ENCODE results near the gene CMTM3. TPM values are rescaled to one million over a fixed set of nuclear protein-coding genes. Genes with fewer than 3 reads are reported as not detected.

The CMTM3 gene
- total RNA-seq, 1 experiment from 2014 or later: 25.5 TPM

- no peak for TF ChIP-seq CTCF (IDR thresholded peaks at IDR 0.05; ENCODE audit: insufficient read depth in 1 of 2, low read depth in 1 of 2, low read length in 1 of 2, severe bottlenecking in 1 of 2, unreplicated experiment in 1 of 2)
- Histone ChIP-seq H3K4me1 (no peaks in the 10 kb centered on the region), H3K36me3 (ENCODE audit: control insufficient read depth, insufficient read depth, low read length) (peaks cover 1% of the 10 kb centered on the region; the same call in 1 of the 2 replicates), H3K27me3 (replicated peaks; ENCODE audit: control insufficient read depth, insufficient read depth, low read length) (no peaks in the 10 kb centered on the region), H3K9me3 (no peaks in the 10 kb centered on the region), H3K4me3 (ENCODE audit: low read depth, low read length) (no peak overlapping the region)
- H3K9me3 Mint-ChIP-seq (ENCODE audit: unreplicated experiment): no peaks in the 10 kb centered on the region
- intact Hi-C loops (cut with micrococcal nuclease; ENCODE audit: unreplicated experiment): no loop called here
- H3K4me1 Mint-ChIP-seq (ENCODE audit: low read depth, unreplicated experiment): no peaks in the 10 kb centered on the region
- ChIA-PET CTCF (interaction anchor here (1.5 kb wide), 1 partner anchor 26 kb away, joined by 4 read pairs; no protein-coding TSS in a partner anchor), POLR2A (no interaction called here)
- BruUV-seq (replicated peaks): no TSS peak
- no peaks in the 10 kb centered on the region for H3K27me3 Mint-ChIP-seq (ENCODE audit: insufficient read depth, unreplicated experiment)
- no peak for DNase-seq
- H3K4me3 Mint-ChIP-seq (ENCODE audit: unreplicated experiment): no peak overlapping the region
- H3K36me3 Mint-ChIP-seq (ENCODE audit: insufficient read depth, unreplicated experiment): peaks cover 37% of the 10 kb centered on the region
- no peak overlapping the region for H3K27ac Mint-ChIP-seq (ENCODE audit: unreplicated experiment)
Observed at GRCh38 chr16:66635406-66635805, 30.9 kb downstream of the CMTM3 start.

- intact Hi-C loops (cut with micrococcal nuclease; ENCODE audit: unreplicated experiment): no loop called here
- Mint-ChIP-seq H3K27me3 (ENCODE audit: insufficient read depth, unreplicated experiment) (no peaks in the 10 kb centered on the region), H3K27ac (ENCODE audit: unreplicated experiment) (no peak overlapping the region), H3K36me3 (ENCODE audit: insufficient read depth, unreplicated experiment) (peaks cover 37% of the 10 kb centered on the region), H3K9me3 (ENCODE audit: unreplicated experiment) (no peaks in the 10 kb centered on the region), H3K4me1 (ENCODE audit: low read depth, unreplicated experiment) (no peaks in the 10 kb centered on the region), H3K4me3 (ENCODE audit: unreplicated experiment) (no peak overlapping the region)
- ChIA-PET POLR2A (no interaction called here), CTCF (interaction anchor here (1.5 kb wide), 1 partner anchor 27 kb away, joined by 4 read pairs; no protein-coding TSS in a partner anchor)
- no peak for DNase-seq
- Histone ChIP-seq H3K4me3 (ENCODE audit: low read depth, low read length) (no peak overlapping the region), H3K27me3 (replicated peaks; ENCODE audit: control insufficient read depth, insufficient read depth, low read length) (no peaks in the 10 kb centered on the region), H3K9me3 (no peaks in the 10 kb centered on the region), H3K4me1 (no peaks in the 10 kb centered on the region), H3K36me3 (ENCODE audit: control insufficient read depth, insufficient read depth, low read length) (peaks cover 1% of the 10 kb centered on the region; the same call in 1 of the 2 replicates)
- TF ChIP-seq CTCF (IDR thresholded peaks at IDR 0.05; ENCODE audit: insufficient read depth in 1 of 2, low read depth in 1 of 2, low read length in 1 of 2, severe bottlenecking in 1 of 2, unreplicated experiment in 1 of 2): no peak
- BruUV-seq (replicated peaks): no TSS peak
Observed at GRCh38 chr16:66636199-66636598, 31.7 kb downstream of the CMTM3 start.

- Histone ChIP-seq H3K4me1 (no peaks in the 10 kb centered on the region), H3K4me3 (ENCODE audit: low read depth, low read length) (no peak overlapping the region), H3K9me3 (no peaks in the 10 kb centered on the region), H3K36me3 (ENCODE audit: control insufficient read depth, insufficient read depth, low read length) (no peaks in the 10 kb centered on the region), H3K27me3 (replicated peaks; ENCODE audit: control insufficient read depth, insufficient read depth, low read length) (no peaks in the 10 kb centered on the region)
- ChIA-PET POLR2A (no interaction called here), CTCF (interaction anchor here (0.8 to 1.3 kb wide), 2 partner anchors 14 to 316 kb away, joined by 3 to 5 read pairs; no protein-coding TSS in a partner anchor)
- Mint-ChIP-seq H3K4me1 (ENCODE audit: low read depth, unreplicated experiment) (no peaks in the 10 kb centered on the region), H3K4me3 (ENCODE audit: unreplicated experiment) (no peak overlapping the region), H3K9me3 (ENCODE audit: unreplicated experiment) (no peaks in the 10 kb centered on the region), H3K27ac (ENCODE audit: unreplicated experiment) (no peak overlapping the region), H3K36me3 (ENCODE audit: insufficient read depth, unreplicated experiment) (peaks cover 29% of the 10 kb centered on the region), H3K27me3 (ENCODE audit: insufficient read depth, unreplicated experiment) (no peaks in the 10 kb centered on the region)
- intact Hi-C loops (cut with micrococcal nuclease; ENCODE audit: unreplicated experiment): no loop called here
- no TSS peak for BruUV-seq (replicated peaks)
- TF ChIP-seq CTCF (IDR thresholded peaks at IDR 0.05; ENCODE audit: insufficient read depth in 1 of 2, low read depth in 1 of 2, low read length in 1 of 2, severe bottlenecking in 1 of 2, unreplicated experiment in 1 of 2): no peak
- DNase-seq: no peak
Observed at GRCh38 chr16:66637806-66638205, 33.3 kb downstream of the CMTM3 start.

All from Caco-2 (cell line).